ENCODE measurements around the gene NOSTRIN. TPM values are rescaled to one million over a fixed set of nuclear protein-coding genes. Genes with fewer than 3 reads are reported as not detected.
"Not testable (repeated sequence)": the region's sequence is repeated elsewhere in the genome, so short reads cannot be mapped to it uniquely, and the experiment has no call there.

NOSTRIN gene
- total RNA-seq, 1 experiment from 2014 or later: 0.51 TPM

- CTCF ChIA-PET: interaction anchor here (0.5 to 7.0 kb wide), 34 partner anchors 9 to 1706 kb away, joined by 3 to 66 read pairs (median 3); no protein-coding TSS in a partner anchor
- Mint-ChIP-seq H3K27ac (ENCODE audit: low read depth, unreplicated experiment) (no peak overlapping the region), H3K9me3 (ENCODE audit: unreplicated experiment) (no peaks in the 10 kb centered on the region), H3K27me3 (ENCODE audit: insufficient read depth, unreplicated experiment) (no peaks in the 10 kb centered on the region), H3K4me3 (ENCODE audit: unreplicated experiment) (no peak overlapping the region), H3K36me3 (ENCODE audit: insufficient read depth, unreplicated experiment) (peaks cover 13% of the 10 kb centered on the region), H3K4me1 (ENCODE audit: insufficient read depth, unreplicated experiment) (no peaks in the 10 kb centered on the region)
- POLR2A ChIA-PET: no interaction called here
- peak; percentile 62 for TF ChIP-seq CTCF (IDR thresholded peaks at IDR 0.05; ENCODE audit: unreplicated experiment)
- no TSS peak for BruUV-seq (replicated peaks)
- intact Hi-C loops (cut with micrococcal nuclease): loop anchor here (1.0 to 10.0 kb wide), 3 partner anchors 58 to 624 kb away; no protein-coding TSS in a partner anchor
- peak; percentile 67 for DNase-seq (ENCODE audit: unreplicated experiment)
Observed at GRCh38 chr2:168758970-168759820, 43.2 kb upstream of the NOSTRIN start.

GRCh38 chr2:168765401-168765800 is 37.0 kb upstream of the NOSTRIN start:
- CTCF ChIA-PET: interaction anchor here (0.8 to 1.1 kb wide), 3 partner anchors 419 to 430 kb away, joined by 3 to 4 read pairs (median 4); no protein-coding TSS in a partner anchor
- POLR2A ChIA-PET: no interaction called here
- H3K4me1 Mint-ChIP-seq (ENCODE audit: insufficient read depth, unreplicated experiment): peaks cover 5% of the 10 kb centered on the region

GRCh38 chr2:168766600-168766999 is 35.8 kb upstream of the NOSTRIN start:
- no peak for TF ChIP-seq CTCF (IDR thresholded peaks at IDR 0.05; ENCODE audit: unreplicated experiment)
- Mint-ChIP-seq H3K4me1 (ENCODE audit: insufficient read depth, unreplicated experiment) (peaks cover 5% of the 10 kb centered on the region), H3K4me3 (ENCODE audit: unreplicated experiment) (no peak overlapping the region), H3K9me3 (ENCODE audit: unreplicated experiment) (no peaks in the 10 kb centered on the region), H3K27ac (ENCODE audit: low read depth, unreplicated experiment) (no peak overlapping the region), H3K36me3 (ENCODE audit: insufficient read depth, unreplicated experiment) (peaks cover 51% of the 10 kb centered on the region), H3K27me3 (ENCODE audit: insufficient read depth, unreplicated experiment) (no peaks in the 10 kb centered on the region)
- POLR2A ChIA-PET: no interaction called here
- intact Hi-C loops (cut with micrococcal nuclease): no loop called here
- DNase-seq (ENCODE audit: unreplicated experiment): peak; percentile 42
- CTCF ChIA-PET: interaction anchor here (1.1 to 1.4 kb wide), 4 partner anchors 12 to 430 kb away, joined by 3 to 4 read pairs (median 3); no protein-coding TSS in a partner anchor
- no TSS peak for BruUV-seq (replicated peaks)

More at GRCh38 chr2:168765401-168765800, 37.0 kb upstream of the NOSTRIN start:
- Mint-ChIP-seq H3K9me3 (ENCODE audit: unreplicated experiment) (no peaks in the 10 kb centered on the region), H3K27me3 (ENCODE audit: insufficient read depth, unreplicated experiment) (no peaks in the 10 kb centered on the region), H3K27ac (ENCODE audit: low read depth, unreplicated experiment) (no peak overlapping the region), H3K36me3 (ENCODE audit: insufficient read depth, unreplicated experiment) (peaks cover 46% of the 10 kb centered on the region), H3K4me3 (ENCODE audit: unreplicated experiment) (no peak overlapping the region)
- intact Hi-C loops (cut with micrococcal nuclease): no loop called here
- no peak for TF ChIP-seq CTCF (IDR thresholded peaks at IDR 0.05; ENCODE audit: unreplicated experiment)
- DNase-seq (ENCODE audit: unreplicated experiment): no peak
- BruUV-seq (replicated peaks): no TSS peak

GRCh38 chr2:168767258-168767657 is 35.2 kb upstream of the NOSTRIN start:
- no peak for DNase-seq (ENCODE audit: unreplicated experiment)
- Mint-ChIP-seq H3K4me3 (ENCODE audit: unreplicated experiment) (no peak overlapping the region), H3K4me1 (ENCODE audit: insufficient read depth, unreplicated experiment) (peaks cover 5% of the 10 kb centered on the region), H3K27me3 (ENCODE audit: insufficient read depth, unreplicated experiment) (no peaks in the 10 kb centered on the region), H3K9me3 (ENCODE audit: unreplicated experiment) (no peaks in the 10 kb centered on the region), H3K27ac (ENCODE audit: low read depth, unreplicated experiment) (no peak overlapping the region), H3K36me3 (ENCODE audit: insufficient read depth, unreplicated experiment) (peaks cover 51% of the 10 kb centered on the region)
- BruUV-seq (replicated peaks): no TSS peak
- no peak for TF ChIP-seq CTCF (IDR thresholded peaks at IDR 0.05; ENCODE audit: unreplicated experiment)
- ChIA-PET CTCF (interaction anchor here (1.1 to 1.4 kb wide), 2 partner anchors 17 to 27 kb away, joined by 3 read pairs; no protein-coding TSS in a partner anchor), POLR2A (no interaction called here)
- intact Hi-C loops (cut with micrococcal nuclease): no loop called here

GRCh38 chr2:168768357-168768756 is 34.1 kb upstream of the NOSTRIN start:
- CTCF ChIA-PET: interaction anchor here (0.8 to 1.4 kb wide), 3 partner anchors 10 to 422 kb away, joined by 3 read pairs; no protein-coding TSS in a partner anchor
- intact Hi-C loops (cut with micrococcal nuclease); BruUV-seq (replicated peaks); H3K4me3 Mint-ChIP-seq (ENCODE audit: unreplicated experiment); POLR2A ChIA-PET; H3K9me3 Mint-ChIP-seq (ENCODE audit: unreplicated experiment); H3K27me3 Mint-ChIP-seq (ENCODE audit: insufficient read depth, unreplicated experiment); H3K4me1 Mint-ChIP-seq (ENCODE audit: insufficient read depth, unreplicated experiment); H3K27ac Mint-ChIP-seq (ENCODE audit: low read depth, unreplicated experiment): not testable (repeated sequence)
- DNase-seq (ENCODE audit: unreplicated experiment): peak; percentile 11
- peaks cover 54% of the 10 kb centered on the region for H3K36me3 Mint-ChIP-seq (ENCODE audit: insufficient read depth, unreplicated experiment)
